Activated naive CD4-positive, alpha-beta T cell treated with anti-CD3 and anti-CD28 coated beads, Interleukin-2, amount 10 ng/mL, durations not matched to agents 5 hours and 36 hours (primary cell): ENCODE data around the gene B3GAT3. TPM values are rescaled to one million over a fixed set of nuclear protein-coding genes. Genes with fewer than 3 reads are reported as not detected.

ENCODE experiments used
- microRNA-seq: library from miRNA; unstranded; fragments of <30 nt; microRNA quantifications from one replicate; pipeline ENCODE4 v1.2.0, GENCODE V29; 2022; ENCODE audit warnings: borderline microRNAs expressed, borderline replicate concordance
- total RNA-seq, 2 experiments: library from RNA; stranded (reverse); gene quantifications; one replicate each; pipeline ENCODE4 v1.2.3, GENCODE V29; 2021

B3GAT3 gene
- total RNA-seq: 10 to 100 TPM; 70.9 to 73.2 TPM

DNA sequence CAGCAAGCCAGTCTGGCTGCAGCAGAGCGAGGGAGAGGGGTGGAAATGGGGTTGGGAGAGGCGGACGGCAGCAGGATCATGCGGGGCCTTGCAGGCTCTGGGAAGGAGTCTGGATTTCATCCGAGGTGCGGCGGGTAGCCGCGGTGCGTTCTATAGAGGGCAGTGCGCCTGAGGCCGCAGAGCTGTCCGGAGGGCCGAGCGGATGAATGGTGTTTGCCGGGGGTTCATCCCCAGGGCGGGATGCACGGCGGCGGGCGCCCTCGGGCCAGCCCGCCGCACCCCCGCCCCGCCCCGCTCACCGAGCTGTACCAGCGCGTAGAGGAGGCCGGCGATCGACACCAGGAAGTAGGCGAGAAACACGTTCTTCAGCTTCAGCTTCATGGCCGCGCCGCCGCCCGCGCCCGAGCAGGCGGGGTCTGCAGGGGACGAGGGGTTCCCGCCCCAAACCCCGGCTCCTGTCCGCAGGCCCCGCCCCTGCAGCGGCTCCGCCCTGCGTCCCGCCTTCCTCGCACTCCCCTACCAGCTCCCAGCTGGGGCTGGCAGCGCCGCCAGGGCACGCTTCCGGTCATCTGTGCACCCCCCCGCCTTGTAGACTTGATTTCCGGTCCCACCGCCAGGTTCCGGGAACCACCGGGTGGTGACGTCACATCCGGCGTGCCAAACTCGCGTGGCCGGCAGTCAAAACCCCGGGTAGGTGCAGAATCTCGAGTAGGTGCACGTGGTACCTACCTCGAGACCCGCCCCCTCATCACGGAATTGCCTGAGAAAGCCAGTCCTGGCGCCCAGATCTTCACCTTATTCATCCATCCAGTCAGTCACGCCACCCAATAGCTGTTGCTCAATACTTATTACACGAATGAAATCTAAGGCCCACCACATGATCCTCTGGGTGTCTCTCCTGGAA, at the start of gene B3GAT3:
TSS of gene B3GAT3 (minus strand) at position 420 of the 904 bp plus-strand sequence. CDS start at position 381, 39 bp downstream.

GRCh38 chr11:62665075-62665598, 43.4 kb upstream of the B3GAT3 start, which contains the start of the genes C11orf98 and CSKMT:
C11orf98 (minus strand) TSS chr11:62665210; CDS start chr11:62665169, 41 bp downstream.
CSKMT (plus strand) TSS chr11:62665312; CDS start chr11:62665880, 568 bp downstream.

GRCh38 chr11:62645946-62646824, 24.4 kb upstream of the B3GAT3 start, which contains the start of gene GANAB:
GANAB (minus strand) TSS chr11:62646613; CDS start chr11:62646599, 14 bp downstream.

GRCh38 chr11:62612366-62613290, 9.2 kb downstream of the B3GAT3 start, which contains the start of the genes EML3 and ROM1:
EML3 (minus strand) TSS chr11:62612775; CDS start chr11:62612457, 318 bp downstream.
ROM1 (plus strand) TSS chr11:62613257; CDS start chr11:62613282, 25 bp downstream.

GRCh38 chr11:62601372-62602140, 20.2 kb downstream of the B3GAT3 start, which contains the start of gene MTA2:
MTA2 (minus strand) TSS chr11:62601865; CDS start chr11:62601450, 415 bp downstream.

DNA sequence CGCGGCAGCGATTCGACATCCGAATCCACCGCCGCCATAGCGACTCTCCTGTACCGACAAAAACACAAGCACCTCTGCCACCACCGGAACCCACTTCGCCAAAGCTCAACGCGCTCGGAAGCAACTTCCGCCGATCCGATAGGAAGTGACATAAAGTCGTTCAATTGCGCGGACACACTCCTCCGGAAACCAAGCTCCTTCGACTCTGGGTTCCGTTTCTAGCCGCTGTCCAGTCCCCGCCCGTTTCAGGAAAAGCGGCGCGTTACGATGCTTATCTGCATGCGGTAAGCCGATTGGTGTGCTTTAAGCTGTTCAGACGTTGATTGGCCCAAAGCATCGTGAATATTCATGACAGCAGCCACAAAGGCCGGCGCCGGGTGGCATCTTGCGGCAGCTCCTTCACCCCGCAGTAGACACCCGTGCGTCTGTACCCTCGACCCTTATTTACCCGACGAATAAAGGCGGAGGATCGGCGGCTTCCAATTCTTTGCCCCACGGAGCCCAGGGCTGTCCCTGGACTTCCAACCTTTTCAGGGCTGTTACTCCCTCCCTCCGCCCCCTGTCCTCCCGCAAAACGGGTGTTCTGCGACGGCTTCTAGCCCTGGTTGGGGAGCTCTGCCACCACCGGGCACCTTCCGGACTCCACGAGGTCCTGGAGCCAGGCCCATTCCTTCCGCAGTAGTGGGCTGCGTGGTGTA, 30.2 kb downstream of the B3GAT3 start, which contains the start of gene TUT1:
TSS of gene TUT1 (minus strand) at position 76 of the 698 bp plus-strand sequence. CDS start at position 38, 38 bp downstream.

GRCh38 chr11:62573592-62574362, 48.0 kb downstream of the B3GAT3 start, which contains the start of gene EEF1G:
EEF1G (minus strand) TSS chr11:62573891; CDS start chr11:62573842, 49 bp downstream.

Small RNA genes within 50 kb of the gene (microRNA-seq; reads per million reads assigned to microRNA genes)
- not detected for gene MIR6747

Other genes with a start within 250 kb of the B3GAT3 start
- not detected for gene SCGB1A1, start 203.0 kb downstream of the B3GAT3 start, total RNA-seq
- gene AHNAK, start 75.2 kb downstream of the B3GAT3 start, total RNA-seq: 100 to 1,000 TPM in 1 of 2 experiments, 10 to 100 TPM in 1; 96.0 to 111 TPM
- gene EEF1G, start 48.1 kb downstream of the B3GAT3 start, total RNA-seq: 1,000 to 10,000 TPM; 1,877 to 1,888 TPM
- gene TUT1, start 30.5 kb downstream of the B3GAT3 start, total RNA-seq: 10 to 100 TPM; 26.2 to 28.2 TPM
- gene MTA2, start 20.1 kb downstream of the B3GAT3 start, total RNA-seq: 100 to 1,000 TPM; 208 to 223 TPM
- 100 to 1,000 TPM; 133 to 139 TPM for gene EML3, start 9.2 kb downstream of the B3GAT3 start, total RNA-seq
- gene ROM1, start 8.7 kb downstream of the B3GAT3 start, total RNA-seq: 1 to 10 TPM; 1.1 to 1.7 TPM
- gene GANAB, start 24.6 kb upstream of the B3GAT3 start, total RNA-seq: 100 to 1,000 TPM; 297 to 300 TPM
- 10 to 100 TPM; 31.4 to 32.4 TPM for gene INTS5, start 31.3 kb upstream of the B3GAT3 start, total RNA-seq
- gene C11orf98, start 43.2 kb upstream of the B3GAT3 start, total RNA-seq: 10 to 100 TPM; 83.3 to 83.8 TPM
- 10 to 100 TPM; 12.8 to 14.2 TPM for gene CSKMT, start 43.3 kb upstream of the B3GAT3 start, total RNA-seq
- gene UQCC3, start 49.7 kb upstream of the B3GAT3 start, total RNA-seq: 1 to 10 TPM; 6.2 to 8.1 TPM
- 10 to 100 TPM; 26.5 to 28.9 TPM for gene LBHD1, start 50.3 kb upstream of the B3GAT3 start, total RNA-seq
- gene UBXN1, start 57.1 kb upstream of the B3GAT3 start, total RNA-seq: 100 to 1,000 TPM; 157 to 162 TPM
- under 1 TPM; 0.14 to 0.35 TPM for gene LRRN4CL, start 67.5 kb upstream of the B3GAT3 start, total RNA-seq
- 10 to 100 TPM; 26.6 to 33.7 TPM for gene BSCL2, start 85.4 kb upstream of the B3GAT3 start, total RNA-seq
- not detected for gene GNG3, start 85.7 kb upstream of the B3GAT3 start, total RNA-seq
- gene HNRNPUL2, start 105.5 kb upstream of the B3GAT3 start, total RNA-seq: 10 to 100 TPM; 60.2 to 63.0 TPM
- gene TTC9C, start 106.5 kb upstream of the B3GAT3 start, total RNA-seq: 10 to 100 TPM; 42.4 to 43.6 TPM
- 10 to 100 TPM; 14.8 to 17.8 TPM for gene ZBTB3, start 132.2 kb upstream of the B3GAT3 start, total RNA-seq
- 10 to 100 TPM; 84.5 to 93.5 TPM for gene POLR2G, start 139.6 kb upstream of the B3GAT3 start, total RNA-seq
- 10 to 100 TPM; 21.3 to 22.1 TPM for gene TAF6L, start 149.4 kb upstream of the B3GAT3 start, total RNA-seq
- 10 to 100 TPM; 45.4 to 45.5 TPM for gene TMEM179B, start 165.4 kb upstream of the B3GAT3 start, total RNA-seq
- gene TMEM223, start 170.0 kb upstream of the B3GAT3 start, total RNA-seq: 10 to 100 TPM; 19.1 to 21.5 TPM
- gene NXF1, start 183.5 kb upstream of the B3GAT3 start, total RNA-seq: 100 to 1,000 TPM; 101 to 104 TPM
- 10 to 100 TPM; 43.5 to 43.8 TPM for gene STX5, start 210.1 kb upstream of the B3GAT3 start, total RNA-seq
- not detected for gene TEX54, start 210.9 kb upstream of the B3GAT3 start, total RNA-seq
- gene WDR74, start 217.6 kb upstream of the B3GAT3 start, total RNA-seq: 10 to 100 TPM; 64.7 to 71.4 TPM